ENCODE measurements around the gene SNX1. TPM values are rescaled to one million over a fixed set of nuclear protein-coding genes. Genes with fewer than 3 reads are reported as not detected.

The SNX1 gene
- total and polyA plus RNA-seq, 2 of the 13 experiments (the other 11 are each of a cell fraction or from before 2014, with no cell fraction given) = 29.3 to 60.1 TPM

GRCh38 chr15:64072812-64073211 lies 23.0 kb upstream of the SNX1 start (continued):
- TF ChIP-seq ZFP36L2 (CRISPR knock-in tag; IDR thresholded peaks at IDR 0.05) (no peak), ZNF136 (CRISPR knock-in tag; IDR thresholded peaks at IDR 0.05; ENCODE audit: low read depth) (no peak), ZNF143 (CRISPR knock-in tag; IDR thresholded peaks at IDR 0.05) (no peak), RBAK (CRISPR knock-in tag; IDR thresholded peaks at IDR 0.05) (no peak), BRD4 (CRISPR knock-in tag; IDR thresholded peaks at IDR 0.05) (no peak), RBM39 (IDR thresholded peaks at IDR 0.05; ENCODE audit: low read depth, low read length, poor library complexity, severe bottlenecking) (no peak), ZBTB34 (CRISPR knock-in tag; IDR thresholded peaks at IDR 0.05) (no peak), ZNF607 (CRISPR knock-in tag; IDR thresholded peaks at IDR 0.05; ENCODE audit: borderline replicate concordance) (no peak), BCL6 (CRISPR knock-in tag; IDR thresholded peaks at IDR 0.05) (peak; percentile 95), ZNF335 (CRISPR knock-in tag; IDR thresholded peaks at IDR 0.05) (peak; percentile 62; the same call in 1 of the 2 replicates), ZNF576 (CRISPR knock-in tag; IDR thresholded peaks at IDR 0.05) (no peak), RXRB (CRISPR knock-in tag; IDR thresholded peaks at IDR 0.05; ENCODE audit: borderline replicate concordance) (peak; percentile 97), XRCC5 (optimal IDR thresholded peaks at IDR 0.05; ENCODE audit: low read length) (no peak), ZNF333 (CRISPR knock-in tag; IDR thresholded peaks at IDR 0.05; ENCODE audit: borderline replicate concordance) (no peak), ZNF512 (CRISPR knock-in tag; IDR thresholded peaks at IDR 0.05) (no peak), LRRFIP1 (CRISPR knock-in tag; conservative IDR thresholded peaks at IDR 0.05) (no peak), AHR (CRISPR knock-in tag; IDR thresholded peaks at IDR 0.05) (no peak), ZNF83 (CRISPR knock-in tag; IDR thresholded peaks at IDR 0.05; ENCODE audit: borderline replicate concordance) (no peak), ZNF281 (CRISPR knock-in tag; IDR thresholded peaks at IDR 0.05; ENCODE audit: borderline replicate concordance) (peak; percentile 56; the same call in 1 of the 2 replicates), CBFB (CRISPR knock-in tag; IDR thresholded peaks at IDR 0.05) (peak; percentile 48; the same call in 1 of the 2 replicates), ZSCAN30 (CRISPR knock-in tag; IDR thresholded peaks at IDR 0.05) (no peak), ZNF543 (CRISPR knock-in tag; IDR thresholded peaks at IDR 0.05) (no peak), CHD4 (IDR thresholded peaks at IDR 0.05; ENCODE audit: borderline replicate concordance, low read length) (no peak), SP5 (CRISPR knock-in tag; IDR thresholded peaks at IDR 0.05; ENCODE audit: borderline replicate concordance, low read depth) (peak; percentile 58; the same call in 1 of the 2 replicates)

Data from HepG2 (cell line).